ENCODE results near the gene IPO9.

The IPO9 gene

DNA sequence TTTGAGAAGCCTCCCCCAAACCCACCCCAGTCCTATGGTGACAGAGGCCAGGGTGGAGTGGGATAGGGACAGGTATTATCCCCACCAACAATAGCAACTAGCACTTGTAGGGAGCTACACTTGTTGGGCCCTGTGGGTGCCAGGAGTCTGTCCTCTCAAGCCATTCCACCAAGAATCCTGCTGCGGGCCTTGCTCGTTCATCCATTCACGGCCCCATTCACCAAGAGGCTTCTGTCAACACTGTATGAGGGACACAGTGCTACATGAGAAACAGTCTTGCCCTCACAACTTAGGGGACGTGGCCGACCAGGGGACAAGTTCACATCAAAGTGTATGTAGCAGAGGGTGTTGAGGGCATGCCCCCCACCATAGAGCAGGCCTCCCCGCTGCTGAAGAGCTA lies 78.7 kb downstream of the IPO9 start:
- DNase-seq: no peak

GRCh38 chr1:201911826-201912571 lies 83.0 kb downstream of the IPO9 start:
- DNase-seq: no peak

DNA sequence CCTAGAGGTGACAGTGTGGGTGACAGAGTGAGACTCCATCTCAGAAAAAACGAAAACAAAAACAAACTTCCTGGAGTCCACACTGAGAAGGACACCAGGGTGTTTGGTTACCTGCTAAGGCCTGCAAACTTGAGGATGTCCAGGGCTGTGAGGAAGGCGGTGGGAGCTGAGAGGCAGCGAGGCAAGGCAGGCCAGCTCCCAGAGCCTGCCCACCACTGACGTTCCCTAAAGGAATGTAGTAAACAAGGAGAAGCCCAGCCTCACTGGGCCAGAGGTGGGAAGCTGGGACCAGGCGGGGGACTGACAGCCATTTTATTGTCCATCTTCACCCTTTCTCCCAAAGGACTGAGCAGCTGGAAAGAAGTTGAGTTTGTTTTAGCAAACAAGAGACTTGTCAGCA lies 83.9 kb downstream of the IPO9 start:
- DNase-seq: no peak

DNA sequence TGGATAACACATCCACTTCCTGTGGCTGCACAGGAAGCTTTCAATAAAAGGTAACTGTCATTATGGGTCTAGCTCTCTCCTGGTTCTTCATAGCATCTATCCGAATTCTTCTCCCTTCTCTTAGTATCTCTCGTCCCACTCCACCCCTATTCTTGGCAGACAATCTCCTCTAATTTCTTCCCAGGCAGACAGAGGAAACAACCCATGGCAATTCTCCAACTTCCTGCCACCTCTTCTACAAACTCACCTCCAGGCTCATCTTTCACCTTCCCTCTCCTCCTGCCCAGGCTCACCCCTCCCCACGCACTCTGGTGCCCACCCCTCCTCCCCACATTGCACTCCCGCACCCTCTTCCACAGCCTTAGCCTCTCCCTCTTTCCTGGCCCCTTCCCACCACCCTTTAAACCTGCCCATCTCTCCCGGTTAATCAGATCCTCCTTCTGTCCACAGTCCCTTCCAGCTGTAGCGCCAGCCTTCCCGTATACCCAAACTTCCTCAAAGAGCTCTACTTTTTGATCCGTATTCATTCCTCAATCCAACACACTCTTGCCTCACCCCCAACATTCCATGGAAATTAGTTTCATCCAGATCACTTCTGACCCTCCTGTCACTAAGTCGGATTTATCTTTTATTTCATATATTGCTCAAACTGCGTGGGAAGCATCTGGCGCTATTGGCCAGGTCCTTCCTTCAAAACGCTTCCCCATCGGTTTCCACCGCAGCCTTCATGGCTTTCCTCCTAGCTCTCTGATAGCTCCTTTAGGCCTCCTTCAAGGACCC lies 85.7 kb downstream of the IPO9 start:
- no peak for DNase-seq

DNA sequence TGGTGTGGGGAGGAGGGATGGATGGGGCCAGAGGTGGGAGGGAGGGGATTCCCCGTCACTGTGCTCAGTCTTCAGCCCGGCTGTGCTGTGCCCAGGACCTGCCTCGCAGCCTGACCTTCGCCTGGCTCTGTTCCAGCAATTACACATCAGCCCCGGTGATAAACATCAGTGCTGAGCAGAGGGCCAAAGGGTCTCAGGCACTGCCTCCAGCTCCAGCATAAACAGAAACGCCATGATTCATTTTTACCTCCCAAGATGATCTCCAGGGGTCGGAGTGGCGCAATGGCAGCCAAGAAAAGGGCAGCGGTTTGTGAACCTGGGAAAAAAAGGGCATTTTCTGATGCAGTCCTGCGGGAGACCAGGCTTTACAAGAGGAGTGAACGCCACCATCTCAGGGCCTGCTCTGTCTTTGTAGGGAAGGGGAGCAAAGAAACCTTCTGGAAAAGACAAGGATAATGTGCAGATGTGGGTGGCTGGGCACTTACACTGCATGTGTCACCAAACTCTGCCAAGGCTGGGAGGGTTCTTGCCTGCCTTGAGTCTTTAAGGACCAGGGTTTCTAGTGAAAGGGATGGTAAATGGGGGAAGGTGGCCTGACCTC lies 87.8 kb downstream of the IPO9 start:
- no peak for DNase-seq

DNA sequence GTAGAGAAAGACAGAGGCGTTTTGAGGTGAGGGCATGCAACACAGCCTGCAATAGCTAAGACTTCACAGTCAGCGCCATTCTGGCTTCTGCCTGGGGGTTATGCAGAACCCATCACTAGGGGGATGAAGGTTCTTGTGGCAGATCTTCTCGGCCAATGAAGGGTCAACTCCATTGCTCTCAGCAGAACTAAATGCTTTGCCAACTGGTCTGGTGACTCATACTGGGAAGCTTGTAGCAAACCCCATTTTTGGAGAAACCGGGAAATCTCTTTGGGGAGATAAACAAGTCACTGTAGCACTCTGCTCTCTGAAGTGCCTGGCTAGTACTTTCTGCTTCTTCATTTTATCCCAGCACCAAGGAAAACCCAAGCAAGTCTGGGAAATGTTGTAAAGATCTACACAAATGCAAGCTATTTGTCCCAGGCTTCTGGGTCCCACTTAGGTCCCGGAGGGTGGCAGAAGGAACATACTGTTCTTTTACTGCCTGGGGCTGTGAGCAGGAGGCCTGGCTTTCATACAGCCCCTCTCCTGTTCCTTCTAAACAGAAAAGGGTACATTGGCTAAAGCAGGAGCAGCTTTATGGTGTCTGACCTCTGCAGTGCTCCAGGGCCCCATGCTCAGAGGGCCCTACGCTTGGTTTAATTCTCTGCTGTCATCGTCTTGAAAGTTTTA lies 88.5 kb downstream of the IPO9 start:
- DNase-seq: no peak

- no peak for DNase-seq
Measured at GRCh38 chr1:201918343-201918742, 89.4 kb downstream of the IPO9 start.

- DNase-seq: no peak
Measured at GRCh38 chr1:201921952-201922558, 93.1 kb downstream of the IPO9 start.

DNA sequence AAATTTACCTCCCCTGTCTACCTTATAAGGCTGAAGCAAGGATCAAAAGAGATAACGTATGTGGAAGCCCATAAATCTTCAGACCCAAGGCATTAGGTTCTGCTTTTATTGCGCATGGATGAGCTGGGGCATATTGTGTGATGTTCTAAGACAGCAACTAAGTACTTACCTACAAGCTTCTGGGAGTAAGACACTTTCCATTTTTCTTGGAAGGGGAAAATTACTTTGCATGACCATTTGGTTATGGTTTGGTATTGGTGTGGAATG lies 96.3 kb downstream of the IPO9 start:
- DNase-seq: no peak

DNA sequence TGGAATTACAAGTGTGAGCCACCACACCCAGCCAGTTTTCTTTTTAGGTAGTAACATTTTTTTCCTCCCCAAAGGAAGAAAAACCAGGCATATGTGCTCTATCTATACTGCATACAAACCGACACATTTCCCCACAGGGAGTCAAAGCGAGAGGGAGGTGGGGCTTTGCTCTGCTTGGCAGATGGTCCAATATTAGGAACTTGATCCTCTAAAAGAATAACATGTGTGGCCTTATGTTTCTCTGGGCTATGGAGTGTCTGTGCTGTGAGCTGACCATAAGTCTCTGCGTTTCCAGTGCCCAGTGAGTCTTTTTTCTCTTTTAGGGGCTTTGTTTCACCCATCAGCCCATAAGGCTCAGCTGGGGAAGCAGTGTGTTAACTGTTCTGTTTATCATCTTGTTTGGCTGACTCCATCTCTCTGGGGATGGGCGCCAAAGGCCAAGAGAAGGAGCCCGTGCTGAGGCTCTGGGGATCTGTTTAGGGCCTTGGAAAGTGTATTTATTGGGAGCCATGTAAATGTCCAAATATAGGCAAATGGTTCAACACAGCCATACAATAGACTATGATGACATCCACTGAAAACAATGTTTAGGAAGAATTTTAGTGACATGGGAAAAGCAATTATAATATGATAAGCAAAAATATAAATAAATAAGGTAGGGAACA lies 97.2 kb downstream of the IPO9 start:
- no peak for DNase-seq

DNA sequence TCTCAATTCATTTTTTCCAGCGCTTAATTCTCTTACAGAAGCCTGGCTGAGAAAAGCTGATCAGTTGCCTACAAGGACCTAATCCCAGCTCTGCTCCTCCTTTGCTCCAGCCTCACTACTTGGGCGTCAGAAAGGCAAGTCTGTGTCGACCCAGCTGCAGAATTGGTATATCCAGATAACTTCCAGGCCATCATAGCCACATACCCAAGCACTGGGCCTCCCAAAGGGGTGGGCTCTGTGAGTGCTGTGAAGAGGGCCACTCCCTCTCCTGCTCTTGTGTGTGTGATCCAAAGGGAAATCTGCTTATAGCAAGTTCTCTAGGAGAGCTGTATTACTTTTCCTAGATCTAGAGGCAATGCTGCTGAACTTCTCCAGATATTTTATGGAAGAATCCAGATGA lies 99.3 kb downstream of the IPO9 start:
- no peak for DNase-seq

DNA sequence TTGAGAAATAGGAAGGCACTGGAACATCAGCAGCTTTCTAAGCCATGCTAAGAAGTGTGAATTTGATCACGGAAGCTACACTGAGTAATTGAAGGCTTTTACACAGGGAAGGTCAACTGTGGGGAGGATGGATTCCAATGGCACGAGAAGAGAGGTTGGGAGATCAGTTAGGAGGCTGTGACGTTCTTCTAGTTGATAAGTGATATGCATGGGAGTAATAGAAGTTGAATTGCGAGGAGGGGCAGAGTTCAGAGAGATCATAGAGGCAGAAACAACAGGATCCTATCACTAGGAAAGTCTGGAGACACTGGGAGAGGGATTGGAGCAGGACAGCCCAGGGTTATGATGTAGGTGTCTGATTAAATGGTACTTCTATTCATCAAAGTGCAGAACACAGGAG lies 101.2 kb downstream of the IPO9 start:
- DNase-seq: no peak

- no peak for DNase-seq
Measured at GRCh38 chr1:201930803-201931202, 101.8 kb downstream of the IPO9 start.

Data from NCI-H774 (cell line).